Liver (tissue), 3 donors: ENCODE data around the gene THOC2.
"Not testable (repeated sequence)": the region's sequence is repeated elsewhere in the genome, so short reads cannot be mapped to it uniquely, and the experiment has no call there.

ENCODE experiments used
- ATF3 ChIP-seq: IDR thresholded peaks from 2 replicates; pipeline ENCODE4 v1.6.1; 2016; ENCODE audit warnings: antibody characterized with exemption
- CTCF ChIP-seq: fragments of 150-350 bp; IDR thresholded peaks from 2 replicates; pipeline ENCODE4 v1.5.1; 2017; ENCODE audit warnings: improper control_type of control experiment, low read depth, low read length; ENCODE audit not compliant: missing input control
- EGR1 ChIP-seq, 2 donors: IDR thresholded peaks; 2 replicates each; pipeline ENCODE4 v1.6.1; 2016 to 2018; ENCODE audit warnings: antibody characterized with exemption in 2 of 2, low read depth in 2 of 2
- FOXA1 ChIP-seq: IDR thresholded peaks from 2 replicates; pipeline ENCODE4 v1.6.1; 2016; ENCODE audit warnings: antibody characterized with exemption
- GABPA ChIP-seq, 2 donors: IDR thresholded peaks in 1 of 2; conservative IDR thresholded peaks in 1 of 2; 2 replicates each; pipeline ENCODE4 v1.6.1; 2016; ENCODE audit warnings: antibody characterized with exemption in 2 of 2, mild to moderate bottlenecking in 1 of 2, moderate library complexity in 1 of 2
- JUND ChIP-seq, 2 donors: IDR thresholded peaks; 2 replicates each; pipeline ENCODE4 v1.6.1; 2016; ENCODE audit warnings: antibody characterized with exemption in 2 of 2
- MAX ChIP-seq: IDR thresholded peaks from 2 replicates; pipeline ENCODE4 v1.6.1; 2016; ENCODE audit warnings: antibody characterized with exemption
- REST ChIP-seq: IDR thresholded peaks from 2 replicates; pipeline ENCODE4 v1.6.1; 2016; ENCODE audit warnings: antibody characterized with exemption, mild to moderate bottlenecking
- SP1 ChIP-seq: IDR thresholded peaks from 2 replicates; pipeline ENCODE4 v1.6.1; 2018; ENCODE audit warnings: antibody characterized with exemption, mild to moderate bottlenecking
- YY1 ChIP-seq: IDR thresholded peaks from 2 replicates; pipeline ENCODE4 v1.6.1; 2016; ENCODE audit warnings: antibody characterized with exemption, mild to moderate bottlenecking
- ZBTB33 ChIP-seq: IDR thresholded peaks from 2 replicates; pipeline ENCODE4 v1.6.1; 2016; ENCODE audit warnings: antibody characterized with exemption
- donor health status: healthy.
- donor health status: healthy.

- not testable (repeated sequence) for TF ChIP-seq REST; JUND (IDR thresholded peaks at IDR 0.05); GABPA (IDR thresholded peaks at IDR 0.05 in 1 of 2, conservative IDR thresholded peaks at IDR 0.05 in 1 of 2); CTCF; ZBTB33; FOXA1; MAX; ATF3; YY1; EGR1 (IDR thresholded peaks at IDR 0.05; ENCODE audit: low read depth in 2 of 2); SP1
Measured at GRCh38 chrX:123664467-123665167, 68.2 kb downstream of the THOC2 start.
